ENCODE results near the gene ICE2.

The ICE2 gene

DNA sequence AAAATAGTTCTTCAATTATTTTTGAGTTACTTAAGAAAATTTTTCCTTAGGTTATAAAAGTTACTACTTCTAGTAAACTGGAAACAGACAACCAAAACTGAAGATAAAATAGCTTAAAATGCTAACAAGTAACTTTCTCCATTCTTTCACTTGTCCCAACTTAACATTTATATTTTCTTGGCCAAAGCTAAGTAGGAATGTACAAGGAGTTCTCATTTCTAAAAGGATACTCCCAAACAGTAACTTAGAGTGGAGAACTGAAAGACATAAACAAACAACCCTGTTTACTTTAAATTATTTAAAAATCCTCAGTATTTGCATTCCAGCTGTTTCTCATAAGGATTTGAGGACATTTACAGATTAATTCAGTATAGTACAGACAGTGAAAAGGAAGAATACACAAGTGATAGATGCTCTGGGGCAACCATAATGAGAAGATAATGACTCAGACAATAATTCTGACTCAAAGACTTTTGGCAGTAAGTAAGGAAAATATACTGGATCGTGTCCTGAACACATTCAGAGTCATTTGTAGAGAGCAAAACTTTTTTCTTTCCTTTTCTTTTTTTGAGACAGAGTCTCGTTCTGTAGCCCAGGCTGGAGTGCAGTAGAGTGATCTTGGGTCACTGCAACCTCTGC is 52.0 kb downstream of the ICE2 start:
- no peak for TF ChIP-seq Cebpa-rat (IDR thresholded peaks at IDR 0.05)
- peaks cover 28% of the 10 kb centered on the region for H3K4me1 ChIP-seq

DNA sequence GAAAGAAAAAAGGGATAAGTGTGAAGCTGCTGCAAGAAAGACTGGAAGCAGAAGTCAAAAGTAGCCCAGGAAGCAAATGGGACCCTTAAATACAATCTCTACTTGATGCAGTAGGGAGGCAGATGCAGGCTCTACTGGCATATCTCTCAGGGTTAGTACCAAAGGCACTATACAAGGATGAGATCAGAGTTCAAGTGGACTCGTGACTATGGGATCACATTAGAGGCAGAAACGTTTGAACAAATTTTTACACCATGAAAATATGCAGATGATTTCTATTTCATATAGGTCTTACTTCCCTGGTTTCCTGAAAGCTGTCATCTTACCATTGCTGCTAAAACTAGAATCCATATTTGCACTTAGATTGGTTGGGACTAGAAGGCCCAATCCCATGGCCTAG is 53.5 kb downstream of the ICE2 start:
- Histone ChIP-seq H3K4me2 (no peak overlapping the region), H3K9me3 (no peaks in the 10 kb centered on the region), H3K27ac (no peak overlapping the region), H3K27me3 (no peaks in the 10 kb centered on the region), H3K36me3 (peaks cover 50% of the 10 kb centered on the region), H4K20me1 (peaks cover 11% of the 10 kb centered on the region; the same call in 1 of the 2 replicates), H3K9ac (no peak overlapping the region), H3K4me3 (no peak overlapping the region), H3K4me1 (peaks cover 28% of the 10 kb centered on the region)
- TF ChIP-seq Cebpa-rat (IDR thresholded peaks at IDR 0.05): no peak

More for the DNA sequence above, 52.0 kb downstream of the ICE2 start:
- Histone ChIP-seq H3K4me3 (no peak overlapping the region), H3K9ac (no peak overlapping the region), H3K36me3 (peaks cover 53% of the 10 kb centered on the region), H3K27me3 (no peaks in the 10 kb centered on the region), H3K4me2 (no peak overlapping the region), H3K27ac (no peak overlapping the region), H4K20me1 (peaks cover 11% of the 10 kb centered on the region; the same call in 1 of the 2 replicates), H3K9me3 (no peaks in the 10 kb centered on the region)

DNA sequence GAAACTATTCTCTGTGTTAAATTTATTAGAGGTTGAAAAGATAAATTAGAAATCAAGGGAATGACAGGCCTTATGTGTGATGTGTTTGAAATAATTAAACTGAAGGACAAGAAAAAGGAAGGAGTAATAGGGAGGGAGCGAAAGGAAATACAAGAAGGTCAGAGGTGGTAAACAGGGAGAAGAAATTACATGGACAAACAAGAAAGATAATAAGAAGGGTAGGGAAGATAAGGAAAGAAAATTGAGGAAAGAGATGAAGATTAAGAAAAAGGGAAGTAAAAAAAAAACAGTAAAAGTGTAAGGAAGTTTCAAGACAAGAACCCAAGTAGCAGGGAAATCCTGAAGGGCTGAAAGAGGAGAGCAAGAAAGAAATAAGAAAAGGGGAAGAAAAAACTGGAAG is 54.9 kb downstream of the ICE2 start:
- peak overlapping the region; percentile 48 for H3K4me2 ChIP-seq
- no peak overlapping the region for H3K9ac ChIP-seq
- no peaks in the 10 kb centered on the region for H3K9me3 ChIP-seq

DNA sequence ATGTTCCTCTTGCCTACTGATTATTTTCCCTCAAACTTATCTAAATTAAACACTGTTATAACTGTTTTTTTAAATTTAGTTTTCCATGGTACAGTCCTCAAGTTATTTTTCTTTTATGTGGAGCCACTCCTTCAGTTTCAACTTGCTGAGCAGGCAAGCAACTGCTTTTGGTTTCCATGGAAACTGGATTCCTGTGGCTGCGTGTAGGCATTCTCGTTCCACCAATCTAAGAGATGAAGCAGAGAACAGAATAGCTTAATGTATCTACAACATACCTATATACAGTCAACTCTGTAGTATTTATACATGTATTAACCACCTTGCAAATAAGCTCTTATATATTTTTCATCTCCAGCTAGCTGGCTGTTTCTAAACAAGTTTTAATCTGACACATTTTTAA is 55.4 kb downstream of the ICE2 start:
- Histone ChIP-seq H4K20me1 (peaks cover 11% of the 10 kb centered on the region; the same call in 1 of the 2 replicates), H3K4me3 (no peak overlapping the region), H3K9me3 (no peaks in the 10 kb centered on the region), H3K27me3 (no peaks in the 10 kb centered on the region), H3K27ac (no peak overlapping the region), H3K9ac (no peak overlapping the region), H3K4me1 (peaks cover 28% of the 10 kb centered on the region), H3K4me2 (peak overlapping the region; percentile 48), H3K36me3 (peaks cover 48% of the 10 kb centered on the region)
- TF ChIP-seq Cebpa-rat (IDR thresholded peaks at IDR 0.05): no peak

More for the DNA sequence above, 54.9 kb downstream of the ICE2 start:
- Histone ChIP-seq H3K36me3 (peaks cover 48% of the 10 kb centered on the region), H3K27me3 (no peaks in the 10 kb centered on the region), H3K27ac (peak overlapping the region; percentile 42), H3K4me3 (no peak overlapping the region), H3K4me1 (peaks cover 28% of the 10 kb centered on the region), H4K20me1 (peaks cover 11% of the 10 kb centered on the region; the same call in 1 of the 2 replicates)
- no peak for TF ChIP-seq Cebpa-rat (IDR thresholded peaks at IDR 0.05)

DNA sequence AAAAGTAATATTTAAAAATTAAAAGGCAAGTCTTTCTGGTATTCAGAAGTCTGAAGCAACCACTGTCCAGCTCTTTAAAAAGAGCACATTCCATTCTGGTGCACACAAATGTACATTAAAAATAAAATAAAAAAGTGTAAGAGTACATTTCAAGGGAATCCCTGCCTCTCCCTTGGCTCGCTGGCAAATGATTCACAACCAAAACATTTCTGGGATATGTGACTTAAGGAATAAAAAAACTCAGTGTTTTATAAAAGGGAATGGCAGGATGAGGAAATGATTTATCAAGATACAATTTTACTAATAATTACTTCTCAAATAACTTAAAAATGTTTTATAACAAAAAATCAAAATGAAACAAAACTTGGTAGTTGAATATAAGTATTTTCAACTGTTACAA is 57.4 kb downstream of the ICE2 start:
- H3K9ac ChIP-seq: no peak overlapping the region
- no peak overlapping the region for H3K4me3 ChIP-seq
- H3K4me2 ChIP-seq: no peak overlapping the region
- H3K27me3 ChIP-seq: no peaks in the 10 kb centered on the region
- no peak for TF ChIP-seq Cebpa-rat (IDR thresholded peaks at IDR 0.05)
- H3K36me3 ChIP-seq: peaks cover 36% of the 10 kb centered on the region
- no peaks in the 10 kb centered on the region for H3K9me3 ChIP-seq
- peaks cover 11% of the 10 kb centered on the region; the same call in 1 of the 2 replicates for H4K20me1 ChIP-seq
- no peak overlapping the region for H3K27ac ChIP-seq
- peaks cover 28% of the 10 kb centered on the region for H3K4me1 ChIP-seq

DNA sequence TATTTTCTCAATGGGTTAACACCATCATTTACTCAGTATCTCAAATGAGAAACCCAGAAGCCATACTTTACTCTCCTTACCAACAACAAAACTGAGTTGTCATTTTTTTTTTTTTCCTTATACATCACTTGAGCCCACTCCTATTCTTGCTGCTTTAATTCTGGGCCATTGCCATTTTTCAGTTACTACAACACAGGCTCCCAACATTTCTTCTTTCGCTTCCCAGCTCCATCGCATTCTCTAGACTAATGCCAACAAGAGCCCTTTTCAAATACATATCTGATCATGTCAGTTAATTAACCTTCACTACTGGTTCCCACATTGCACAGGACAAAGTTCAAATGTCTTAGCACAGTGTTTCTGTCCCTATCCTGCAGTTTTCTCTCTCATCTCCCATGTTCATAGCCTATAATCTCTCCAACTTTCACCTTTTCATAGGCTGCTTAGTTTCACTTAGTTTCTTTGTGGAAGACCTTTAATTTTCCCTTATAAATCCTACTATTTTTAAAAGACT is 58.7 kb downstream of the ICE2 start:
- no peak overlapping the region for H3K27ac ChIP-seq
- no peaks in the 10 kb centered on the region for H3K9me3 ChIP-seq
- no peaks in the 10 kb centered on the region for H3K27me3 ChIP-seq
- H3K9ac ChIP-seq: no peak overlapping the region
- TF ChIP-seq Cebpa-rat (IDR thresholded peaks at IDR 0.05): no peak
- H3K4me1 ChIP-seq: peaks cover 27% of the 10 kb centered on the region
- H3K4me2 ChIP-seq: no peak overlapping the region
- H3K36me3 ChIP-seq: peaks cover 25% of the 10 kb centered on the region
- no peak overlapping the region for H3K4me3 ChIP-seq
- H4K20me1 ChIP-seq: peaks cover 11% of the 10 kb centered on the region; the same call in 1 of the 2 replicates

DNA sequence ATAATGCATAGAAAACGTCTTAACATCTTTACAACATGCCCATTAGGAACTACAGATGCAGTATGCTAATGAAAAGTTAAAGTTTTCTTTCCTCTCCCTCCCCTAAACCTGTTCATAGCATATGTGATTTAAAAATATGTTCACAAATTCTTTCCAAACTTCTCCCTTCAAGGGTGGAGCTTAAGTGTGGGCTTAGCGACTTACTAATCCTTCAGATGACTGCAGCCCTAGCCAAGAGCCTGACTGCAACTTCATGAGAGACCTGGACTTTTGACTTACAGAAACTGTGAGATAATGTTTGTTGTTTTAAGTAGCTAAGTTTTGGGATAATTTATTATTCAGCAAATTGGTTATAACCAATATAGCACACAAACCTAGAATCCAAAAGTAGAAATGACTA is 59.2 kb downstream of the ICE2 start:
- Histone ChIP-seq H3K27ac (no peak overlapping the region), H3K4me3 (no peak overlapping the region), H3K9ac (no peak overlapping the region), H3K4me2 (no peak overlapping the region), H3K4me1 (peaks cover 22% of the 10 kb centered on the region), H3K9me3 (no peaks in the 10 kb centered on the region), H3K36me3 (peaks cover 25% of the 10 kb centered on the region), H4K20me1 (peaks cover 11% of the 10 kb centered on the region; the same call in 1 of the 2 replicates), H3K27me3 (no peaks in the 10 kb centered on the region)
- no peak for TF ChIP-seq Cebpa-rat (IDR thresholded peaks at IDR 0.05)

DNA sequence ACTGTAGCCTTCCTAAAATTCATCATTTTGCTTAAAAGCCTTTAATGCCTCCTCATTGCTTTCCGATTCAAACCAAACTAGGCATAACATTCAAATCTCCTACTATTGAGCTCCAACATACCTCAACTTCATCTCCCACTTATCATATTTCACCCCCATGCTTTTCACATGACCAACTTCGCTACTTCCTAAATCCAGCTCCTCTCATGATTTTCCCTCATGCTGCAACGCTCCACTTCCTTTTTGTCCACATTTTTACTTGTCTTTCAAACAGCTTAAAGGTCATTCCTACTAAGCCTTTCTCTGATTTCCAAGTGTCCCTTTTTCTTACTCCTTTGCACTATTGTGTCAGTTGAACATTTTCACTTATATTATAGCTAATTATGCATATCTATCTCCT is 60.8 kb downstream of the ICE2 start:
- no peak overlapping the region for H3K4me3 ChIP-seq
- no peaks in the 10 kb centered on the region for H3K27me3 ChIP-seq
- TF ChIP-seq Cebpa-rat (IDR thresholded peaks at IDR 0.05): no peak
- no peak overlapping the region for H3K27ac ChIP-seq
- H3K4me1 ChIP-seq: peaks cover 5% of the 10 kb centered on the region; the same call in 1 of the 2 replicates
- no peak overlapping the region for H3K4me2 ChIP-seq
- H4K20me1 ChIP-seq: no peaks in the 10 kb centered on the region
- H3K9me3 ChIP-seq: no peaks in the 10 kb centered on the region
- no peak overlapping the region for H3K9ac ChIP-seq
- peaks cover 25% of the 10 kb centered on the region for H3K36me3 ChIP-seq

DNA sequence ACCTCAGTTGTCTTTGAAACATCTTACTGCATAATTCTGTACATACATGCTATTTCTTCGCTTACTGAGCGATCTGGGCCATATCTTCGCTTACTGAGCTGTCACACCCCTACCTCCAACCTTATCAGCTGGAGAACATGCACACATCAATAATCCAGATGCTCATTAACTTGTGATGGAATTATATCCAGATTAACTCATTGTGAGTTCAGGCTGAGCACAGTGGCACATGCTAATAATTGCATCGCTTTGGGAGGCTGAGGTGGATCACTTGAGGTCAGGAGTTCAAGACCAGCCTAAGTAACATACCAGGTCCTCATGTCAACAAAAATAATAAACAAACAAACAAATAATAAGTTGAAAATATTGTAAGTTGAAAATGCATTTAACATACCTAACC is 61.8 kb downstream of the ICE2 start:
- Histone ChIP-seq H4K20me1 (no peaks in the 10 kb centered on the region), H3K9me3 (no peaks in the 10 kb centered on the region), H3K36me3 (peaks cover 16% of the 10 kb centered on the region), H3K27ac (no peak overlapping the region), H3K4me3 (no peak overlapping the region), H3K4me1 (no peaks in the 10 kb centered on the region), H3K4me2 (no peak overlapping the region), H3K27me3 (no peaks in the 10 kb centered on the region), H3K9ac (no peak overlapping the region)
- TF ChIP-seq Cebpa-rat (IDR thresholded peaks at IDR 0.05): no peak

DNA sequence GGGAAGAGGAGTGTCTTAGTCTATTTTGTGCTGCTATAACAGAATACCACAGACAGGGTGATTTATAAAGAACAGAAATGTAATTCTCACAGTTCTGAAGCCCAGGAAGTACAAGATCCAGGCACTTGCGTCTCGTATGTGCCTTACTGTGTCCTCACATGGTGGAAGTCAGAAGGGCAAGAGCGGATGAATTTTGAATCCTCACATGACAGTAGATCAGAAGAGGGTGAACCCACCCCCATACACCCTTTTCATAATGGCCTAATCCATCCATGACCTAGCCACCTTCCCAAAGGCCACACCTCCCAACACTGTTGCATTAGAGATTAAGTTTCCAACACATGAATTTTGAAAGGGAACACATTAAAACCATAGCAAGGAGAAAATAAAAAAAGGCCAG is 62.5 kb downstream of the ICE2 start:
- H3K4me2 ChIP-seq: no peak overlapping the region
- no peaks in the 10 kb centered on the region for H3K9me3 ChIP-seq
- H3K36me3 ChIP-seq: peaks cover 14% of the 10 kb centered on the region
- H4K20me1 ChIP-seq: no peaks in the 10 kb centered on the region
- H3K9ac ChIP-seq: no peak overlapping the region
- H3K4me3 ChIP-seq: no peak overlapping the region
- H3K4me1 ChIP-seq: no peaks in the 10 kb centered on the region
- no peaks in the 10 kb centered on the region for H3K27me3 ChIP-seq
- no peak overlapping the region for H3K27ac ChIP-seq
- TF ChIP-seq Cebpa-rat (IDR thresholded peaks at IDR 0.05): no peak

Measured in BLaER1 (cell line).